ENCODE results near the gene PLPPR4. TPM values are rescaled to one million over a fixed set of nuclear protein-coding genes. Genes with fewer than 3 reads are reported as not detected.

PLPPR4 gene
- total and polyA plus RNA-seq, 10 of the 15 experiments (the other 5 are each of a cell fraction or from before 2014, with no cell fraction given), result not detected

DNA sequence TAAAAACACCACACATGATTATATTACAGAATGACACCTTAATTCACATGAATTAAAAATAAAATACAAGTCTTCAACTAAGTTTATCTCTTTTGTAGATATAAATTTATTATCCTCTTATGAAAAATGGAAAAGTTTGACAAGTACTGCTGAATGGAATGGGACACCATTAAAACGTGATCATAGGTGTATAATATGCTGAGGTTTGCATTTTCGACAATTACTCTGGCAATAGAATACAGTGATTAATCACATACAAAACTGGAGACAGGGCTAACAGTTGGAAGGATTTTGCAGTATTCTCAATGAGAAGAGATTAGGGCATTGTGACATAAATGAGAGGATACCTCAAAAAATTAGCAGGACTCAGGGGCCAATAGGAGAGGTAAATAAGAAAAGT, 17.1 kb upstream of the PLPPR4 start (continued):
- TF ChIP-seq, protein P1, sequence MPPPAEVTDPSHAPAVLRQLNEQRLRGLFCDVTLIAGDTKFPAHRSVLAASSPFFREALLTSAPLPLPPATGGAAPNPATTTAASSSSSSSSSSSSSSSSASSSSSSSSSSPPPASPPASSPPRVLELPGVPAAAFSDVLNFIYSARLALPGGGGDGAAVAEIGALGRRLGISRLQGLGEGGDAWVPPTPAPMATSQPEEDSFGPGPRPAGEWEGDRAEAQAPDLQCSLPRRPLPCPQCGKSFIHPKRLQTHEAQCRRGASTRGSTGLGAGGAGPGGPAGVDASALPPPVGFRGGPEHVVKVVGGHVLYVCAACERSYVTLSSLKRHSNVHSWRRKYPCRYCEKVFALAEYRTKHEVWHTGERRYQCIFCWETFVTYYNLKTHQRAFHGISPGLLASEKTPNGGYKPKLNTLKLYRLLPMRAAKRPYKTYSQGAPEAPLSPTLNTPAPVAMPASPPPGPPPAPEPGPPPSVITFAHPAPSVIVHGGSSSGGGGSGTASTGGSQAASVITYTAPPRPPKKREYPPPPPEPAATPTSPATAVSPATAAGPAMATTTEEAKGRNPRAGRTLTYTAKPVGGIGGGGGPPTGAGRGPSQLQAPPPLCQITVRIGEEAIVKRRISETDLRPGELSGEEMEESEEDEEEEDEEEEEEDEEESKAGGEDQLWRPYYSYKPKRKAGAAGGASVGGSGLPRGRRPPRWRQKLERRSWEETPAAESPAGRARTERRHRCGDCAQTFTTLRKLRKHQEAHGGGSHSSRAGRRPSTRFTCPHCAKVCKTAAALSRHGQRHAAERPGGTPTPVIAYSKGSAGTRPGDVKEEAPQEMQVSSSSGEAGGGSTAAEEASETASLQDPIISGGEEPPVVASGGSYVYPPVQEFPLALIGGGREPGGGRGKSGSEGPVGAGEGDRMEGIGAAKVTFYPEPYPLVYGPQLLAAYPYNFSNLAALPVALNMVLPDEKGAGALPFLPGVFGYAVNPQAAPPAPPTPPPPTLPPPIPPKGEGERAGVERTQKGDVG (CRISPR knock-in tag; IDR thresholded peaks at IDR 0.05), result no peak
- no peak for TF ChIP-seq LARP7 (IDR thresholded peaks at IDR 0.05)

DNA sequence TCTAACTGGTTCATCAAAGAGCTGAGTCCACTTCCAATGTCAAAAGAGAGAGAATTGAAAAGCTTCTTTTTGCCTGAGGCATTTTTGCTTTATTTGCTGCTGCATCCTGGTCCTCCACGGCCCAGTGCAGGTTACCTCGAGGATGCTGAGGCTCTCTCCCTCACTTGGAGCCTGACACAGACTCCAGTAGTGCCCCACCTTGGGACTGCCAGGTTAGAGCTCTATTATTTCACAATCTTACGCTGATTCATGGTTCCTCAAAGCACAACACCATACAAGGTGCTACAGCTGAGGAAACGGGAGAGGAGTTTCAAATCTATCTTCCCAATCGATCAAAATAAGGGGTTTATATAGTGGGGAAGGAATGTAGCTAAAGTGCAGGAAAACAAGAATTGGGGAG, 13.6 kb upstream of the PLPPR4 start:
- FAIRE-seq, result no peak
- in situ Hi-C loops (cut with MboI), result no loop called here

More for the DNA sequence above, 13.6 kb upstream of the PLPPR4 start:
- SMC1A ChIA-PET (ENCODE audit: uncharacterized antibody, unreplicated experiment), result interaction anchor here (1.8 kb wide), 1 partner anchor 10 kb away, joined by 5 read pairs; no protein-coding TSS in a partner anchor
- Histone ChIP-seq H3K9ac (ENCODE audit: control insufficient read depth, insufficient read depth, low read length) (no peak overlapping the region), H3K36me3 (ENCODE audit: control insufficient read depth in 2 of 2, insufficient read depth in 2 of 2, low read length in 1 of 2) (no peaks in the 10 kb centered on the region), H3K4me2 (ENCODE audit: control insufficient read depth, insufficient read depth) (no peak overlapping the region), H3K27ac (ENCODE audit: control insufficient read depth, insufficient read depth) (no peak overlapping the region), H3K4me3 (no peak overlapping the region), H4K20me1 (ENCODE audit: control insufficient read depth, insufficient read depth) (no peaks in the 10 kb centered on the region), H3K9me3 (replicated peaks; ENCODE audit: control insufficient read depth, insufficient read depth, low read length) (no peaks in the 10 kb centered on the region), H3K4me1 (ENCODE audit: control insufficient read depth, insufficient read depth, low read length) (no peaks in the 10 kb centered on the region), H3K79me2 (ENCODE audit: control insufficient read depth, insufficient read depth, low read length) (no peaks in the 10 kb centered on the region), H2AFZ (ENCODE audit: control insufficient read depth, low read depth, low read length) (no peak overlapping the region), H3K27me3 (replicated peaks in 1 of 2; ENCODE audit: control insufficient read depth in 2 of 2, insufficient read depth in 2 of 2, low read length in 1 of 2) (no peaks in the 10 kb centered on the region)
- POLR2A ChIA-PET, result no interaction called here
- no peak for DNase-seq (ENCODE audit: low read depth, low spot score)
- intact Hi-C loops (cut with micrococcal nuclease; ENCODE audit: unreplicated experiment), result no loop called here
- RAD21 ChIA-PET (ENCODE audit: unreplicated experiment), result no interaction called here
- ATAC-seq, result no peak
- BruUV-seq (replicated peaks), result no TSS peak
- 5% methylated on average over 5 of the region's 5 CpGs for WGBS (ENCODE audit: insufficient coverage, insufficient replicate concordance, low lambda C conversion rate, missing lambda C conversion rate)
- TF ChIP-seq, protein P2, sequence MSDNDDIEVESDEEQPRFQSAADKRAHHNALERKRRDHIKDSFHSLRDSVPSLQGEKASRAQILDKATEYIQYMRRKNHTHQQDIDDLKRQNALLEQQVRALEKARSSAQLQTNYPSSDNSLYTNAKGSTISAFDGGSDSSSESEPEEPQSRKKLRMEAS (IDR thresholded peaks at IDR 0.05; ENCODE audit: low read depth, low read length), result no peak
- no peak for TF ChIP-seq SMC3 (IDR thresholded peaks at IDR 0.05; ENCODE audit: borderline replicate concordance, low read length)
- TF ChIP-seq EGR1 (IDR thresholded peaks at IDR 0.05; ENCODE audit: borderline replicate concordance in 1 of 2, low read depth in 2 of 2, low read length in 2 of 2), result no peak
- TF ChIP-seq FOXK2 (IDR thresholded peaks at IDR 0.05), result no peak
- TF ChIP-seq, protein P3, sequence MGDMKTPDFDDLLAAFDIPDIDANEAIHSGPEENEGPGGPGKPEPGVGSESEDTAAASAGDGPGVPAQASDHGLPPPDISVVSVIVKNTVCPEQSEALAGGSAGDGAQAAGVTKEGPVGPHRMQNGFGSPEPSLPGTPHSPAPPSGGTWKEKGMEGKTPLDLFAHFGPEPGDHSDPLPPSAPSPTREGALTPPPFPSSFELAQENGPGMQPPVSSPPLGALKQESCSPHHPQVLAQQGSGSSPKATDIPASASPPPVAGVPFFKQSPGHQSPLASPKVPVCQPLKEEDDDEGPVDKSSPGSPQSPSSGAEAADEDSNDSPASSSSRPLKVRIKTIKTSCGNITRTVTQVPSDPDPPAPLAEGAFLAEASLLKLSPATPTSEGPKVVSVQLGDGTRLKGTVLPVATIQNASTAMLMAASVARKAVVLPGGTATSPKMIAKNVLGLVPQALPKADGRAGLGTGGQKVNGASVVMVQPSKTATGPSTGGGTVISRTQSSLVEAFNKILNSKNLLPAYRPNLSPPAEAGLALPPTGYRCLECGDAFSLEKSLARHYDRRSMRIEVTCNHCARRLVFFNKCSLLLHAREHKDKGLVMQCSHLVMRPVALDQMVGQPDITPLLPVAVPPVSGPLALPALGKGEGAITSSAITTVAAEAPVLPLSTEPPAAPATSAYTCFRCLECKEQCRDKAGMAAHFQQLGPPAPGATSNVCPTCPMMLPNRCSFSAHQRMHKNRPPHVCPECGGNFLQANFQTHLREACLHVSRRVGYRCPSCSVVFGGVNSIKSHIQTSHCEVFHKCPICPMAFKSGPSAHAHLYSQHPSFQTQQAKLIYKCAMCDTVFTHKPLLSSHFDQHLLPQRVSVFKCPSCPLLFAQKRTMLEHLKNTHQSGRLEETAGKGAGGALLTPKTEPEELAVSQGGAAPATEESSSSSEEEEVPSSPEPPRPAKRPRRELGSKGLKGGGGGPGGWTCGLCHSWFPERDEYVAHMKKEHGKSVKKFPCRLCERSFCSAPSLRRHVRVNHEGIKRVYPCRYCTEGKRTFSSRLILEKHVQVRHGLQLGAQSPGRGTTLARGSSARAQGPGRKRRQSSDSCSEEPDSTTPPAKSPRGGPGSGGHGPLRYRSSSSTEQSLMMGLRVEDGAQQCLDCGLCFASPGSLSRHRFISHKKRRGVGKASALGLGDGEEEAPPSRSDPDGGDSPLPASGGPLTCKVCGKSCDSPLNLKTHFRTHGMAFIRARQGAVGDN (IDR thresholded peaks at IDR 0.05), result no peak
- no peak for TF ChIP-seq ASH2L (IDR thresholded peaks at IDR 0.05; ENCODE audit: borderline replicate concordance, low read depth)
- TF ChIP-seq, protein P4, sequence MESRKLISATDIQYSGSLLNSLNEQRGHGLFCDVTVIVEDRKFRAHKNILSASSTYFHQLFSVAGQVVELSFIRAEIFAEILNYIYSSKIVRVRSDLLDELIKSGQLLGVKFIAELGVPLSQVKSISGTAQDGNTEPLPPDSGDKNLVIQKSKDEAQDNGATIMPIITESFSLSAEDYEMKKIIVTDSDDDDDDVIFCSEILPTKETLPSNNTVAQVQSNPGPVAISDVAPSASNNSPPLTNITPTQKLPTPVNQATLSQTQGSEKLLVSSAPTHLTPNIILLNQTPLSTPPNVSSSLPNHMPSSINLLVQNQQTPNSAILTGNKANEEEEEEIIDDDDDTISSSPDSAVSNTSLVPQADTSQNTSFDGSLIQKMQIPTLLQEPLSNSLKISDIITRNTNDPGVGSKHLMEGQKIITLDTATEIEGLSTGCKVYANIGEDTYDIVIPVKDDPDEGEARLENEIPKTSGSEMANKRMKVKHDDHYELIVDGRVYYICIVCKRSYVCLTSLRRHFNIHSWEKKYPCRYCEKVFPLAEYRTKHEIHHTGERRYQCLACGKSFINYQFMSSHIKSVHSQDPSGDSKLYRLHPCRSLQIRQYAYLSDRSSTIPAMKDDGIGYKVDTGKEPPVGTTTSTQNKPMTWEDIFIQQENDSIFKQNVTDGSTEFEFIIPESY (IDR thresholded peaks at IDR 0.05), result no peak
- no peak for TF ChIP-seq RAD51 (IDR thresholded peaks at IDR 0.05)
- no peak for TF ChIP-seq YY1 (IDR thresholded peaks at IDR 0.05; ENCODE audit: low read depth, low read length)
- TF ChIP-seq SIN3A (IDR thresholded peaks at IDR 0.05; ENCODE audit: low read depth, low read length), result no peak
- TF ChIP-seq ZNF207 (IDR thresholded peaks at IDR 0.05; ENCODE audit: borderline replicate concordance), result no peak
- no peak for TF ChIP-seq FOS (IDR thresholded peaks at IDR 0.05; ENCODE audit: borderline replicate concordance, extremely low read depth, insufficient read length)
- CTCF ChIA-PET, result interaction anchor here (1.1 kb wide), 1 partner anchor 32 kb away, joined by 3 read pairs; no protein-coding TSS in a partner anchor

Measured in GM12878 (cell line).